ENCODE results near the gene SOX21.

DNA sequence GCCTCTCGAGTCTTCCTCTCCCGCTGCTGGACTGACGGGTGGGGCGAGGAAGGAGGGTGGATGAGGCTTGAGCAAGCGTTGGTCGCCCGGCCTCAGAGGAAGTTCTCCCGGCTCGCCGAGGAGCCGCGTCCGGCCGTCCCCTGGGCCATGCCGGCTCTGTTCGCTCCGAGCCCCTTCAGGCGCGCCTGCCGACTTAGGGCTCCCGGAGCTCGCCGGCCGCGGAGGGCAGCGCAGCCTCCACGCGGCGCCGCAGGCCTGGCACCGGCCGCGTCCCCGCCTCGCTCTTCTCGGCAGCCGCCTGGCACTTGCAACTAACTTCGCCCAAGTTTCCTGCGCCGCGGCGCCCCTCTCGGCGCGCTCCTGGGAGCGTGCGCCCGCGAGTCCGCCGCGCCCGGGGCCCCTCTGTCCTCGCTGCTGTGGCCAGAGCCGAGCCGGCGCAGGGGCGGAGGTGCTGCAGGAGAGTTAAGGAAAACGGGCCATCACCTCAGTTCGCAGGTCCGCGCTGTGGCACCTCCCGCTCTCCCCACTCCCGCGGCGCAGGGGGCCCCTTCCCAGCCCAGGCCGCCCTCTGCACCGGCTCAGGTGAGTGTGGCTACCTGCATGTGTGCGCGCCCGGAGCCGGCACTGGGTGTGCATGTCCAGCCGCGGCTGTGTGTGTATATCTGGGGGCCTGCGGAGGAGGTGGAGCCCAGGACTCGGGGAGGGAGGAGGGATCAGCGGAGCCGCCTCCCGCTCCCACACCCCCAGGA, 641 bp upstream of the SOX21 start:
- TF ChIP-seq, protein P1, sequence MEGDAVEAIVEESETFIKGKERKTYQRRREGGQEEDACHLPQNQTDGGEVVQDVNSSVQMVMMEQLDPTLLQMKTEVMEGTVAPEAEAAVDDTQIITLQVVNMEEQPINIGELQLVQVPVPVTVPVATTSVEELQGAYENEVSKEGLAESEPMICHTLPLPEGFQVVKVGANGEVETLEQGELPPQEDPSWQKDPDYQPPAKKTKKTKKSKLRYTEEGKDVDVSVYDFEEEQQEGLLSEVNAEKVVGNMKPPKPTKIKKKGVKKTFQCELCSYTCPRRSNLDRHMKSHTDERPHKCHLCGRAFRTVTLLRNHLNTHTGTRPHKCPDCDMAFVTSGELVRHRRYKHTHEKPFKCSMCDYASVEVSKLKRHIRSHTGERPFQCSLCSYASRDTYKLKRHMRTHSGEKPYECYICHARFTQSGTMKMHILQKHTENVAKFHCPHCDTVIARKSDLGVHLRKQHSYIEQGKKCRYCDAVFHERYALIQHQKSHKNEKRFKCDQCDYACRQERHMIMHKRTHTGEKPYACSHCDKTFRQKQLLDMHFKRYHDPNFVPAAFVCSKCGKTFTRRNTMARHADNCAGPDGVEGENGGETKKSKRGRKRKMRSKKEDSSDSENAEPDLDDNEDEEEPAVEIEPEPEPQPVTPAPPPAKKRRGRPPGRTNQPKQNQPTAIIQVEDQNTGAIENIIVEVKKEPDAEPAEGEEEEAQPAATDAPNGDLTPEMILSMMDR (IDR thresholded peaks at IDR 0.05) = no peak
- TF ChIP-seq POLR2A (IDR thresholded peaks at IDR 0.05) (no peak), EP300 (IDR thresholded peaks at IDR 0.05) (no peak)
